ENCODE results near the gene TRPV3. TPM values are rescaled to one million over a fixed set of nuclear protein-coding genes. Genes with fewer than 3 reads are reported as not detected.

TRPV3 gene
- total RNA-seq, 1 donor from 2014 or later, result 2.1 TPM

DNA sequence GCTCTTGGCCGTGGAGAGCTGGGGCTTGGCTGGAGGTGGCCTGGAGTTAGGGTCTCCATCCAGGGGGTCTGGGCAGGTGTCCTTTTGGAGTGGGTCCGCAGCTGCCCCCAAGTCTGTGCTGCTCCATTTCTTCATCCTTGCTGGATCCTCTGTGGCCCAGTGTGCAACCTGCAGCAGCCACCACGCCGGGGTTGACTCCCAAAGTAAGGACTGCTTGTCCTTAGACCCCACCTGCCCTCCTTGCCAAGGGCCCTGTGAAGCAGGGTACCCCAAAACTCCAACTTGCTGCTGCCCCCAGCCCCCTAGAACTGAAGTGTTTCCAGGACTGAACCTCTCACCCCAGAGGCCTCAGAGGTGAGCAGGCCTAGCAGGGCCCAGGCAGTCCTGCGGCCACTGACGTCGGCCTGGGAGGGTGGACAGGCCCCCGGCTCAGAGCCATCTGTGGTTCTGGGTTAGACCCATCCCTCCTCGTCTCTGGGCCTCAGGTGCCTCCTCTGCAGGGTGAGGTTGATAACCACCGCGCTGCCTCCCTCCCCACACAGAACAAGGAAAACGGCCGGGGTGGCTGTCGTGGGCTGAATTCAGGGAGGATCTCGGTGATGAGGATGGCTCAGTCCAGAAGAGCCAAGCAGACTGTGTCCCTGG is 34.7 kb upstream of the TRPV3 start:
- no peaks in the 10 kb centered on the region for H3K36me3 ChIP-seq (ENCODE audit: control insufficient read depth, insufficient read depth, low read length)
- DNase-seq (ENCODE audit: low read depth), result no peak
- no peak for TF ChIP-seq CTCF (IDR thresholded peaks at IDR 0.05; ENCODE audit: insufficient read depth, low read length, poor library complexity, severe bottlenecking)
- no peaks in the 10 kb centered on the region for H3K27me3 ChIP-seq (ENCODE audit: control insufficient read depth, insufficient read depth, low read length)
- no peak overlapping the region for H3K4me3 ChIP-seq (ENCODE audit: low read depth, low read length)

DNA sequence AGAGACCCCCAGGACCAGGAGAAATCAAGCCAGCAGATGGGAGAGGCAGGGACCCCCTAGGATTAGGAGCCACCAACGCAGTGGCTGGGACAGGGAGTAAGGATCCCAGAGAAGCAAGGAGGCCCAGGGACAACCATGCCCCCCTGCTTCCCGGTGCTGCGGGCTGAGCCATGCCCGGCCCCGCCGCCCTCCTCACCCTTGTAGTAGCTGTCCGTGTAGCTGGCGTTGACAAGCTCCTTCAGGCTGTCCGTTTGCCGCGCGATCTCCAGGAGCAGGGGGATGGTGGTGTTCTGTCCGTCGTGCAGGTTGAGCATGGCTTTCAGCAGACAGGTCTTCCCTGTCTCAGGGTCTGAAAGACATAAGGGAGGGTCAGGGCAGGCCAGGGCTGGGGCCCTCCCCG is 33.2 kb upstream of the TRPV3 start:
- DNase-seq (ENCODE audit: low read depth), result no peak
- Histone ChIP-seq H3K4me3 (ENCODE audit: low read depth, low read length) (no peak overlapping the region), H3K27me3 (ENCODE audit: control insufficient read depth, insufficient read depth, low read length) (no peaks in the 10 kb centered on the region), H3K36me3 (ENCODE audit: control insufficient read depth, insufficient read depth, low read length) (no peaks in the 10 kb centered on the region)
- no peak for TF ChIP-seq CTCF (IDR thresholded peaks at IDR 0.05; ENCODE audit: insufficient read depth, low read length, poor library complexity, severe bottlenecking)

DNA sequence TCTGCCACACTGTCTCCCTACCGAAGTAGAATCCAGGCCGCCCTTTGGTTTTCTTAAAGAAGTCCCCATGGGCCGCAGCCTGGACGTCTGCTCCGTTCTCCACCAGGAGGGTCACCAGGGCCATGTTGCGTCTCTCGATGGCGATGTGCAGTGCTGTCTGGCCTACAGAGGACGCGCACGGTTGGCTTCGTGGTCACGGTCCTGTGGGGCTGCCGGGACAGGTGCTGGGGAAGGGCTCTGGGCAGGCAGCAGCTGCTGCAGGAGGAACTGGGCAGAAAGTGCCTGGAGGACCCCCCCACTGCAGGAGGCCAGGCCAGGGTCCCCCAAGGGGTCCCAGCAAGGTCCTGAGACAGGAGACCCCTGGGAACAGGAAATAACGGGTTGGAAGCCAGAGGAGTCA is 32.6 kb upstream of the TRPV3 start:
- no peak for DNase-seq (ENCODE audit: low read depth)
- Histone ChIP-seq H3K27me3 (ENCODE audit: control insufficient read depth, insufficient read depth, low read length) (no peaks in the 10 kb centered on the region), H3K4me3 (ENCODE audit: low read depth, low read length) (no peak overlapping the region), H3K36me3 (ENCODE audit: control insufficient read depth, insufficient read depth, low read length) (no peaks in the 10 kb centered on the region)
- TF ChIP-seq CTCF (IDR thresholded peaks at IDR 0.05; ENCODE audit: insufficient read depth, low read length, poor library complexity, severe bottlenecking), result no peak

DNA sequence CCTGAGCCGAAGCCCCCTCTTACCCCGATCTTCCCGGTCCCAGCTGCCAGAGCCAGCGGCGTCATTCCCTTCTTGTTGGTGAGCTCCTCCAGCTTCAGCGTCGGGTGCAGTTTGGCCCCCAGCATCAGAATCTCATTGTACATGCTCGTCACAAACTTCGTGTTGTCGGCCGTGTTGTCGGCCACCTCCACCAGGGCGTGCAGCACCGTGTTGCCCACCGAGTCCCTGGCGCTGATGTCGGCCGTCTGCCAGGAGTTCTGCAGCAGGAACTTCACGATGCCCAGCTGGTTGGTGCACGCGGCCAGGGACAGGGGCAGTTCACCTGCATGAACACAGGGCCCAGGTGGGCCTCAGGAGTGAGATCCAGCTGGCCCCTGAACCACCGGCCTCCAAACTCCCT is 32.2 kb upstream of the TRPV3 start:
- H3K27me3 ChIP-seq (ENCODE audit: control insufficient read depth, insufficient read depth, low read length), result no peaks in the 10 kb centered on the region
- no peaks in the 10 kb centered on the region for H3K36me3 ChIP-seq (ENCODE audit: control insufficient read depth, insufficient read depth, low read length)
- TF ChIP-seq CTCF (IDR thresholded peaks at IDR 0.05; ENCODE audit: insufficient read depth, low read length, poor library complexity, severe bottlenecking), result no peak
- no peak overlapping the region for H3K4me3 ChIP-seq (ENCODE audit: low read depth, low read length)
- DNase-seq (ENCODE audit: low read depth), result no peak

- no peaks in the 10 kb centered on the region for H3K27me3 ChIP-seq (ENCODE audit: control insufficient read depth, insufficient read depth, low read length)
- no peak for DNase-seq (ENCODE audit: low read depth)
- TF ChIP-seq CTCF (IDR thresholded peaks at IDR 0.05; ENCODE audit: insufficient read depth, low read length, poor library complexity, severe bottlenecking), result no peak
- H3K36me3 ChIP-seq (ENCODE audit: control insufficient read depth, insufficient read depth, low read length), result no peaks in the 10 kb centered on the region
- H3K4me3 ChIP-seq (ENCODE audit: low read depth, low read length), result no peak overlapping the region
Measured at GRCh38 chr17:3585826-3586225, 28.2 kb upstream of the TRPV3 start.

- Histone ChIP-seq H3K27me3 (ENCODE audit: control insufficient read depth, insufficient read depth, low read length) (no peaks in the 10 kb centered on the region), H3K4me3 (ENCODE audit: low read depth, low read length) (no peak overlapping the region), H3K36me3 (ENCODE audit: control insufficient read depth, insufficient read depth, low read length) (no peaks in the 10 kb centered on the region)
- no peak for DNase-seq (ENCODE audit: low read depth)
- TF ChIP-seq CTCF (IDR thresholded peaks at IDR 0.05; ENCODE audit: insufficient read depth, low read length, poor library complexity, severe bottlenecking), result no peak
Measured at GRCh38 chr17:3583456-3583855, 25.8 kb upstream of the TRPV3 start.
